Right atrium auricular region (tissue), 2 donors: ENCODE results near the gene CYB561D1. TPM values are rescaled to one million over a fixed set of nuclear protein-coding genes. Genes with fewer than 3 reads are reported as not detected.

Source experiments
- DNase-seq: peaks from one replicate; pipeline ENCODE4 v3.0.0-alpha.2; 2019; ENCODE audit warnings: low spot score
- H3K27ac ChIP-seq, 2 donors: fragments of 200-600 bp; sonication (generic); 1 replicate in 1 of 2; 2 replicates in 1 of 2; pipeline ENCODE4 v1.5.1; 2016 to 2019
- H3K27me3 ChIP-seq, 2 donors: fragments of 200-600 bp; sonication (generic); one replicate each; pipeline versions ENCODE4 v1.5.1 to v1.6.0; 2017 to 2019
- H3K36me3 ChIP-seq: fragments of 200-600 bp; sonication (generic); one replicate; pipeline ENCODE4 v1.5.1; 2016
- H3K4me1 ChIP-seq, 2 donors: fragments of 200-600 bp; sonication (generic); one replicate each; pipeline versions ENCODE4 v1.5.1 to v1.6.0; 2017 to 2019
- H3K4me3 ChIP-seq, 2 donors: fragments of 200-600 bp; sonication (generic); 1 replicate in 1 of 2; 2 replicates in 1 of 2; pipeline ENCODE4 v1.5.1; 2017 to 2019; ENCODE audit warnings: mild to moderate bottlenecking in 1 of 2, moderate library complexity in 1 of 2
- H3K9me3 ChIP-seq, 2 donors: fragments of 200-600 bp; sonication (generic); one replicate each; pipeline ENCODE4 v1.5.1; 2019
- total RNA-seq, 2 donors: library from RNA; depleted of rRNA; stranded (reverse); fragments of >200 nt; gene quantifications; one replicate each; pipeline ENCODE4 v1.1.0, GENCODE V29; 2016
- TF ChIP-seq, protein P1 (sequence below), 2 donors: fragments of 200-600 bp; sonication (generic); IDR thresholded peaks; one replicate each; pipeline ENCODE4 v1.5.1; 2019; ENCODE audit warnings: antibody characterized with exemption in 2 of 2

Gene CYB561D1
- total RNA-seq, 2 donors from 2014 or later, result 2.6 to 6.9 TPM

DNA sequence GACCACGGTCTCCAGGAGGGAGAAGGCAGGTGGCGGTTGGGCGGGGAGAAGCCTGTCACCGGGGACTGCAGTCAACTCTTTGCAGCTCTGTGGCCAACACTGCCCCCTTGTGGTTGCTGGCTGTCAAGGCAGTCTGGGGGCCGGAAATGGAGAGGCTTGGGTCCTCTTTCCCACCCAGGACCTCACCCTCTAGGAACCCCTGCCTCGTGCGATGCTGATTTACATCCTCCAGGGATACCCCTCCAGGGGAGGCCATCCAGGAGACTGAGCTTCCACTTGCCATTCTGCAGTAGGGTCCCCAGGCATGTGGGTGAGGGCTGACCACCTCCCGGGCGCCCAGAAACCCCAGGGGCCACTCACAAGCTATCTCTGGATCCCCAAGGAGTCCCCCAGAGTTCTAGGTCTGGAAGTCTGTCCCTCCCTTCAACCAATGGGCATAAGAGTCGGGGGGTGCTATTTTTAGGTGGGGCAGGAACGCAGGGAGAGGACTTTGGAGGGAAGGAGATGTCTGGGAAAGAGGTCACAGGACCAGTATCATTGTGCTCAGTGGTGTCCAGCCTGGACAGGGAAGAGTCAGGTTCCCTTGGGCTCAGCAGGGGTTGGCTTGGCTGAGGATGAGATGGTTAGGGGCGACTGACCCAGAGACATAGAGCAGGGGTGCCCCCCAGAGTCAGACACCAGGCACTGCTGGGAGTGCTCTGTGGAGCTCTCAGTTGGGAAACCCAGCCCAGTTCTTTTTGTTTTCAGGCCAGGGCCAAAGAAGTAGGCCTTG, 38.7 kb downstream of the CYB561D1 start:
- TF ChIP-seq, protein P1, sequence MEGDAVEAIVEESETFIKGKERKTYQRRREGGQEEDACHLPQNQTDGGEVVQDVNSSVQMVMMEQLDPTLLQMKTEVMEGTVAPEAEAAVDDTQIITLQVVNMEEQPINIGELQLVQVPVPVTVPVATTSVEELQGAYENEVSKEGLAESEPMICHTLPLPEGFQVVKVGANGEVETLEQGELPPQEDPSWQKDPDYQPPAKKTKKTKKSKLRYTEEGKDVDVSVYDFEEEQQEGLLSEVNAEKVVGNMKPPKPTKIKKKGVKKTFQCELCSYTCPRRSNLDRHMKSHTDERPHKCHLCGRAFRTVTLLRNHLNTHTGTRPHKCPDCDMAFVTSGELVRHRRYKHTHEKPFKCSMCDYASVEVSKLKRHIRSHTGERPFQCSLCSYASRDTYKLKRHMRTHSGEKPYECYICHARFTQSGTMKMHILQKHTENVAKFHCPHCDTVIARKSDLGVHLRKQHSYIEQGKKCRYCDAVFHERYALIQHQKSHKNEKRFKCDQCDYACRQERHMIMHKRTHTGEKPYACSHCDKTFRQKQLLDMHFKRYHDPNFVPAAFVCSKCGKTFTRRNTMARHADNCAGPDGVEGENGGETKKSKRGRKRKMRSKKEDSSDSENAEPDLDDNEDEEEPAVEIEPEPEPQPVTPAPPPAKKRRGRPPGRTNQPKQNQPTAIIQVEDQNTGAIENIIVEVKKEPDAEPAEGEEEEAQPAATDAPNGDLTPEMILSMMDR (IDR thresholded peaks at IDR 0.05), result peak; percentile 94 to 99
- DNase-seq, result peak; percentile 89
- Histone ChIP-seq H3K9me3 (no peaks in the 10 kb centered on the region), H3K36me3 (no peaks in the 10 kb centered on the region), H3K27ac (peak overlapping the region; percentile 37 to 49), H3K4me3 (peak overlapping the region in 1 of 2 donors; percentile 28), H3K4me1 (peaks cover 0 to 55% of the 10 kb centered on the region in 2 donors), H3K27me3 (no peaks in the 10 kb centered on the region)

DNA sequence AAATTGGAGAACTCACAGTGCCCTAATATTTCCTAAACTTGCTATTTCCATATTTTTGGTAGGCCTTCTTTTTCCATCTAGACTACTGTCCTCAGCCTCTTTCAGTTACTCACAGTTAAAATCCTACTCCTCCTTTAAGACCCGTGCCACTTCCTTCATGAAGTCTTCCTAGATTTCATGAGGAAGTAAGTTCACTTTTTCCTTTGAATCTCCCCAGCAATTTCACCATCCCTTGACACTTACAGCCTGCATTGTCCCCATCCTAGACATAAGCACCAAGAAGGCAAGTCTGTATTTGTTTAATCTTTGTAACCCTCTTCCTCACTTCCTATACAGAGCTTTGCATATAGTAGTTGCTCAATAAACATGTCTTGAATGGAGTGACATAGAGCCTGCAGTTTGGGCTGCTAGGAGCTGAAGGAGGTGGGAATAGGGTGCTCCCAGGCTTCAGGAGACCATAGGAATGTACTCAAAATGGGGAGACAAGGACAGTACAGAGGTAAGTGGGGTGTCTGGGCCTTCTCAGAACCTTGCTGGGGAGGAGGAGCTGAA, 40.5 kb downstream of the CYB561D1 start:
- TF ChIP-seq, protein P1 (IDR thresholded peaks at IDR 0.05), result no peak
- Histone ChIP-seq H3K27ac (peak overlapping the region in 1 of 2 donors; percentile 75), H3K9me3 (no peaks in the 10 kb centered on the region), H3K4me3 (no peak overlapping the region), H3K36me3 (no peaks in the 10 kb centered on the region), H3K27me3 (no peaks in the 10 kb centered on the region), H3K4me1 (peaks cover 0 to 55% of the 10 kb centered on the region in 2 donors)
- no peak for DNase-seq

DNA sequence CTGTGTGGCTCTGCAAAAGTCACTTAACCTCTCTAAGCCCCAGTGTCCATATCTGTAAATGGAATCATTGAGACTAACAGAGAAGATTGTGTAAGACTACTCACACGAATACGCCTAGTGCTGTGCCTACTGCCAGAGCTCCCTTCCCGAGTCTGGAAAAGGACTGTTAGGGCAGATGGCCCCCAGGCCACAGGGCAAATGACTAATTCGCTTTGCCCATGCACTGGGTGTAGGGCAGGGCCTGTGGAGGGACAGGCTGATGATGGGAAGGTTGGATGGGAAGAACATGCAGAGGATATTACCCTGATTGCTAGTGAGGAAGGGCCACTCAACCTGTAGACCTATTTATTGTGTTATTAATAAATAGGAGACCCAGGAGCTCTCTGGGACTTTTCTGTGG, 41.6 kb downstream of the CYB561D1 start:
- Histone ChIP-seq H3K36me3 (no peaks in the 10 kb centered on the region), H3K27ac (peak overlapping the region; percentile 74 to 75), H3K27me3 (no peaks in the 10 kb centered on the region), H3K4me3 (no peak overlapping the region), H3K9me3 (no peaks in the 10 kb centered on the region), H3K4me1 (peaks cover 0 to 47% of the 10 kb centered on the region in 2 donors)
- TF ChIP-seq, protein P1 (IDR thresholded peaks at IDR 0.05), result no peak
- no peak for DNase-seq

DNA sequence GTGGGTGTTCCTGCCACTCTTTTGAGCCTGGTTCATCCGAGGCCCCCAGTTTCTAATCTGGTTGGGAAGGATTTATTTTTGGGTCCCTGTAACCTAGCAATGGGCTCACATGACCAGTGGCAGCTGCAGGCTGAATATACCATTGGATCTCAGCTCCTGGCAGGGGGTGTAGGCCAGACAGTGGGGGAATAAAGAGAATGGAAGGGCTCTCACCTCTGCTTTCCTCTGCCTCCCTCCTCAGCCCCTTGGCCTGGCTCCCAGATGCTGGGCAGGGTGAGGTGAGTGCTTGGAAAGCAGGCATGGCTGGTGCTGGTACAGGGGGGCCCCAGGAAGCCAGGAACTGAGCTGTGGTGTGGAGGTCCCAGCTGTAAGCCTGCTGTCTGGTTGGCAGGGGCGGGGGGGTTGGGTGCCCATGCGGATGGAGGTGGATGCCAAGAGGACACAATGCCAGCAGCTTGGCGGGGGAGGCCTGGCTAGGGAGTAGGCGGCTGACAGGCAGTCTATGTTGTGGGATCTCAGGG, 42.1 kb downstream of the CYB561D1 start:
- Histone ChIP-seq H3K27ac (peak overlapping the region; percentile 74 to 75), H3K9me3 (no peaks in the 10 kb centered on the region), H3K4me3 (no peak overlapping the region), H3K27me3 (no peaks in the 10 kb centered on the region), H3K4me1 (peaks cover 0 to 42% of the 10 kb centered on the region in 2 donors), H3K36me3 (no peaks in the 10 kb centered on the region)
- TF ChIP-seq, protein P1 (IDR thresholded peaks at IDR 0.05), result no peak
- peak; percentile 61 for DNase-seq

DNA sequence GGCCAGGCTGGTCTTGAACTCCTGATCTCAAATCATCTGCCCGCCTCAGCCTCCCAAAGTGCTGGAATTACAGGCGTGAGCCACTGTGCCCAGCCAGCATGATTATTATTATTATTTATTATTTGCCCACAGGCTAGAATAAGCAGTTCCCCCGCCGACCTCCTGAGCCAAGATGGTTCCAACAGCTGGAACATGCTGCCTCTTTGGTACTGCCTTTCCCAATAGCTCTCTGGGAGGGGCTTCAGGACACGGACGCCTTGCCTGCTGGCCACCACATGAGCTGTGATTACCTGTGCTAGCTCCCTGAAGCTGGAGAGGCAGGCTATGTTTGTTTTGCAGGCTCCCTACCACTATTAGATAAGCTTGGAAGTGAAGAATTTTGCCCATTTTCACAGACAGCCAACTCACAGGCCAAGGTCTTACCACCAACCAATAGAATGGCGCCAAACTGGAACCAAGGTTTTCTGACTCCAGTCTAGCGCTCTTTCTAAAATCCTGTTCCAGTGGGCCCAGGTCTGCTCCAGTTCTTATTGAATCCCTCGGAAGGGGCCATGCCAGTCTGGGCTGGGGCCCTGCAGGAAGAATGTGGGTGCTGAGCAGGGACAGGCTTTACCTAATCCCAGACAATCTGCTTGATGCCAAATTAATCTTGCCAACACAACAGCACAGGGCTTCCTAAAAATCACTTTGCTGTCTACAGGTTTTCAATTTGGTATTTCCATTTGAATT, 43.7 kb downstream of the CYB561D1 start:
- Histone ChIP-seq H3K27ac (no peak overlapping the region), H3K4me3 (no peak overlapping the region), H3K27me3 (no peaks in the 10 kb centered on the region), H3K36me3 (no peaks in the 10 kb centered on the region), H3K4me1 (peaks cover 0 to 38% of the 10 kb centered on the region in 2 donors), H3K9me3 (no peaks in the 10 kb centered on the region)
- no peak for DNase-seq
- TF ChIP-seq, protein P1 (IDR thresholded peaks at IDR 0.05), result no peak
